ENCODE data around the gene KAT2B. TPM values are rescaled to one million over a fixed set of nuclear protein-coding genes. Genes with fewer than 3 reads are reported as not detected.

The KAT2B gene
- total RNA-seq, 1 experiment from 2014 or later: 3.7 TPM

GRCh38 chr3:20146301-20146700, 106.1 kb downstream of the KAT2B start (continued):
- no peak for TF ChIP-seq YY1 (IDR thresholded peaks at IDR 0.05; ENCODE audit: extremely low read depth, insufficient replicate concordance, low read depth, low read length)
- TF ChIP-seq, protein P1, sequence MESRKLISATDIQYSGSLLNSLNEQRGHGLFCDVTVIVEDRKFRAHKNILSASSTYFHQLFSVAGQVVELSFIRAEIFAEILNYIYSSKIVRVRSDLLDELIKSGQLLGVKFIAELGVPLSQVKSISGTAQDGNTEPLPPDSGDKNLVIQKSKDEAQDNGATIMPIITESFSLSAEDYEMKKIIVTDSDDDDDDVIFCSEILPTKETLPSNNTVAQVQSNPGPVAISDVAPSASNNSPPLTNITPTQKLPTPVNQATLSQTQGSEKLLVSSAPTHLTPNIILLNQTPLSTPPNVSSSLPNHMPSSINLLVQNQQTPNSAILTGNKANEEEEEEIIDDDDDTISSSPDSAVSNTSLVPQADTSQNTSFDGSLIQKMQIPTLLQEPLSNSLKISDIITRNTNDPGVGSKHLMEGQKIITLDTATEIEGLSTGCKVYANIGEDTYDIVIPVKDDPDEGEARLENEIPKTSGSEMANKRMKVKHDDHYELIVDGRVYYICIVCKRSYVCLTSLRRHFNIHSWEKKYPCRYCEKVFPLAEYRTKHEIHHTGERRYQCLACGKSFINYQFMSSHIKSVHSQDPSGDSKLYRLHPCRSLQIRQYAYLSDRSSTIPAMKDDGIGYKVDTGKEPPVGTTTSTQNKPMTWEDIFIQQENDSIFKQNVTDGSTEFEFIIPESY (IDR thresholded peaks at IDR 0.05; ENCODE audit: extremely low read depth, insufficient replicate concordance, low read length): no peak
- no peak for TF ChIP-seq ATF3 (IDR thresholded peaks at IDR 0.05)
- TF ChIP-seq EGR1 (IDR thresholded peaks at IDR 0.05; ENCODE audit: low read depth): no peak
- no peak for TF ChIP-seq FOSL1 (IDR thresholded peaks at IDR 0.05; ENCODE audit: low read depth)
- TF ChIP-seq RAD21 (IDR thresholded peaks at IDR 0.05; ENCODE audit: low read depth): no peak

DNA sequence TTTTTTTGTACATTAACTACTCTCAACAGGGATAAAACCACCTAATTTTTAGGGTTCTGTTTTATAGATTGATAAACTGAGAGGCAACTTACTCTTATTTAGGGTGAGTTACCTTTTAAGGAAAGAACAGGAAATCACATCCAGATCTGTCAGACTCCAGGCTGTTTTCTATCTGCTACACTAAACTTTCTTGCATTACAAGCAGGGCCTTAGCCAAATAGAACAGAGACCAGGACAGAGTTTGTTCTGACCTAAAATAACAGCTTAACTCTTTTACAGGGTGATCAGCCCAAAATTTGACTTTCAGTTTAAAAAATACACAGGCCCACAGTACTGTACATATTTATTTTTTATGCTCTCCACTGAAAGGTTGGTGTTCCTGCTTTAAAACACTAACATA, 107.1 kb downstream of the KAT2B start:
- CTCF ChIA-PET: no interaction called here
- Histone ChIP-seq H3K9me2 (ENCODE audit: insufficient read depth) (no peaks in the 10 kb centered on the region), H3K4me3 (replicated peaks in 1 of 2; ENCODE audit: low read depth in 1 of 2, low read length in 2 of 2) (no peak overlapping the region), H3K79me2 (ENCODE audit: insufficient read depth, low read length) (no peaks in the 10 kb centered on the region), H3K27ac (ENCODE audit: low read depth, low read length) (no peak overlapping the region), H3K9me3 (ENCODE audit: control insufficient read depth in 1 of 2, insufficient read depth in 1 of 2, low read depth in 1 of 2, low read length in 2 of 2) (no peaks in the 10 kb centered on the region), H3K9ac (ENCODE audit: low read length) (no peak overlapping the region), H3K4me1 (ENCODE audit: control insufficient read depth in 1 of 2, insufficient read depth in 2 of 2, low read length in 2 of 2) (no peaks in the 10 kb centered on the region), H3K36me3 (ENCODE audit: control insufficient read depth in 1 of 2, insufficient read depth in 2 of 2, low read length in 2 of 2) (no peaks in the 10 kb centered on the region), H2AFZ (ENCODE audit: low read depth, low read length, poor library complexity, severe bottlenecking) (no peak overlapping the region), H4K20me1 (ENCODE audit: insufficient read depth) (no peaks in the 10 kb centered on the region), H3K27me3 (ENCODE audit: insufficient read depth, low read length) (no peaks in the 10 kb centered on the region), H3K4me2 (ENCODE audit: low read length) (no peak overlapping the region)
- ATAC-seq (no peak), DNase-seq (ENCODE audit: low read depth, low spot score) (no peak)
- TF ChIP-seq POLR2AphosphoS5 (IDR thresholded peaks at IDR 0.05; ENCODE audit: low read depth, low read length) (no peak), YY1 (IDR thresholded peaks at IDR 0.05; ENCODE audit: extremely low read depth, insufficient replicate concordance, low read depth, low read length) (no peak), POLR2A (IDR thresholded peaks at IDR 0.05; ENCODE audit: borderline replicate concordance, extremely low read depth, insufficient read depth, insufficient read length) (no peak), TCF7L2 (IDR thresholded peaks at IDR 0.05; ENCODE audit: borderline replicate concordance, extremely low read depth, insufficient read depth, insufficient read length) (no peak), JUND (IDR thresholded peaks at IDR 0.05) (no peak), SP1 (IDR thresholded peaks at IDR 0.05; ENCODE audit: low read depth) (no peak), ZFX (IDR thresholded peaks at IDR 0.05) (no peak), SRF (IDR thresholded peaks at IDR 0.05; ENCODE audit: low read depth) (no peak)
- TF ChIP-seq, protein P2, sequence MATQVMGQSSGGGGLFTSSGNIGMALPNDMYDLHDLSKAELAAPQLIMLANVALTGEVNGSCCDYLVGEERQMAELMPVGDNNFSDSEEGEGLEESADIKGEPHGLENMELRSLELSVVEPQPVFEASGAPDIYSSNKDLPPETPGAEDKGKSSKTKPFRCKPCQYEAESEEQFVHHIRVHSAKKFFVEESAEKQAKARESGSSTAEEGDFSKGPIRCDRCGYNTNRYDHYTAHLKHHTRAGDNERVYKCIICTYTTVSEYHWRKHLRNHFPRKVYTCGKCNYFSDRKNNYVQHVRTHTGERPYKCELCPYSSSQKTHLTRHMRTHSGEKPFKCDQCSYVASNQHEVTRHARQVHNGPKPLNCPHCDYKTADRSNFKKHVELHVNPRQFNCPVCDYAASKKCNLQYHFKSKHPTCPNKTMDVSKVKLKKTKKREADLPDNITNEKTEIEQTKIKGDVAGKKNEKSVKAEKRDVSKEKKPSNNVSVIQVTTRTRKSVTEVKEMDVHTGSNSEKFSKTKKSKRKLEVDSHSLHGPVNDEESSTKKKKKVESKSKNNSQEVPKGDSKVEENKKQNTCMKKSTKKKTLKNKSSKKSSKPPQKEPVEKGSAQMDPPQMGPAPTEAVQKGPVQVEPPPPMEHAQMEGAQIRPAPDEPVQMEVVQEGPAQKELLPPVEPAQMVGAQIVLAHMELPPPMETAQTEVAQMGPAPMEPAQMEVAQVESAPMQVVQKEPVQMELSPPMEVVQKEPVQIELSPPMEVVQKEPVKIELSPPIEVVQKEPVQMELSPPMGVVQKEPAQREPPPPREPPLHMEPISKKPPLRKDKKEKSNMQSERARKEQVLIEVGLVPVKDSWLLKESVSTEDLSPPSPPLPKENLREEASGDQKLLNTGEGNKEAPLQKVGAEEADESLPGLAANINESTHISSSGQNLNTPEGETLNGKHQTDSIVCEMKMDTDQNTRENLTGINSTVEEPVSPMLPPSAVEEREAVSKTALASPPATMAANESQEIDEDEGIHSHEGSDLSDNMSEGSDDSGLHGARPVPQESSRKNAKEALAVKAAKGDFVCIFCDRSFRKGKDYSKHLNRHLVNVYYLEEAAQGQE (IDR thresholded peaks at IDR 0.05; ENCODE audit: low read depth): no peak
- TF ChIP-seq, protein P1 (IDR thresholded peaks at IDR 0.05; ENCODE audit: extremely low read depth, insufficient replicate concordance, low read length): no peak
- BruUV-seq (replicated peaks): no TSS peak
- POLR2A ChIA-PET: no interaction called here
- RAD21 ChIA-PET (ENCODE audit: low non-redundant PET in 1 of 2, low total read pairs in 2 of 2, uncharacterized antibody in 2 of 2, unreplicated experiment in 2 of 2): no interaction called here
- intact Hi-C loops (cut with micrococcal nuclease): no loop called here
